Liver (tissue), 3 donors: ENCODE measurements around the gene LZIC.
A peak's percentile ranks its signal among the peaks of the same experiment; 100 is the strongest.

Experiments
- EGR1 ChIP-seq, 2 donors: IDR thresholded peaks; 2 replicates each; pipeline ENCODE4 v1.6.1; 2016 to 2018; ENCODE audit warnings: antibody characterized with exemption in 2 of 2, low read depth in 2 of 2
- FOXA1 ChIP-seq: IDR thresholded peaks from 2 replicates; pipeline ENCODE4 v1.6.1; 2016; ENCODE audit warnings: antibody characterized with exemption
- GABPA ChIP-seq, 2 donors: IDR thresholded peaks in 1 of 2; conservative IDR thresholded peaks in 1 of 2; 2 replicates each; pipeline ENCODE4 v1.6.1; 2016; ENCODE audit warnings: antibody characterized with exemption in 2 of 2, mild to moderate bottlenecking in 1 of 2, moderate library complexity in 1 of 2
- RAD21 ChIP-seq, 2 donors: IDR thresholded peaks; 2 replicates each; pipeline ENCODE4 v1.6.1; 2016; ENCODE audit warnings: antibody characterized with exemption in 2 of 2, mild to moderate bottlenecking in 2 of 2
- RXRA ChIP-seq, 2 donors: IDR thresholded peaks; 2 replicates each; pipeline ENCODE4 v1.6.1; 2017 to 2018; ENCODE audit warnings: antibody characterized with exemption in 2 of 2, mild to moderate bottlenecking in 1 of 2
- YY1 ChIP-seq: IDR thresholded peaks from 2 replicates; pipeline ENCODE4 v1.6.1; 2016; ENCODE audit warnings: antibody characterized with exemption, mild to moderate bottlenecking
- TF ChIP-seq, protein P1 (sequence below): fragments of 150-350 bp; IDR thresholded peaks from 2 replicates; pipeline ENCODE4 v1.5.1; 2017; ENCODE audit warnings: improper control_type of control experiment, low read depth, low read length; ENCODE audit not compliant: missing input control
- donor health status: healthy.
- donor health status: healthy.

DNA sequence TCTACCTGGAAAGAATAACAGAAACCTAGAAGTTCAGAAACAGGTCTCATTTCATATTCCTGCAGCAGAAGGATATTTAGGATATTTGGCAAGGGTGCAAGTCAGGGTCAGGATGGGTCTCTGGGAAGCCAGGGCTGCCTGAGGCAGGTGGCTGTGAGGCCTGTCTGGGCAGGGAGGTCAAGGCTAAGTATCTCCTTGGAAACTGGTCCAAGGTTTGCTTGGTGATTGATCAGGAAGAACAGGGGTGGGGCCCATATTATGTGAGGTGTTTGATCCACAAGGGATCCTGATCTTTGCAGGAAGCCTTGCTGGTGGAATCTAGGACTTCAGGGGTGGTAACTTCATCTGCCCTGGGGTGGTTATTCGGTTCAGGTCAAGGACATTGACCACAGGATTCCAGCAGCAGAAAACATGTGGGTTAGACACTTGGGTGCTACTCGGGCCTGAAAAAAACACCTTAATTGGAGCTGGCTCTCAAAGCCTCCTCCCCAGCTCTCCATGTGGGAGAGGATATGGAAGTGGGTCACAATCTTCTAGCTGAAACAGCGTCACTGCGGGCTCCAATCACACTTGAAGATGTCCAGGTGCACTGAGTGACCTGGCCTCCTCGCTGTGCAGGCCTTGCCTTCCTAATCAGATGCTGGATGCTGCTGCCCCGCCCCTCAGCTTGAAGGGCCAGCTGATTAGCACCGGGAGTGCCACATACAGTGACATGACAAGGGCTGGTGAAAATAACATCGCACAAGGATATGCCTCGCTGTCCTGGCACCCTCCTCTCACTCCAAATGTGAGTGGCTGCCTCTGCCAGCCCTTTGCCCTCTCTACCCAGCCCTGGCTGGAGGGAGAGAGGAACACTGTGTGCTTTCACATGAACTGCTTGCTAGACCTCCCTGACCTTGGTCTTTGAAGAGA, 41.8 kb downstream of the LZIC start:
- TF ChIP-seq, protein P1, sequence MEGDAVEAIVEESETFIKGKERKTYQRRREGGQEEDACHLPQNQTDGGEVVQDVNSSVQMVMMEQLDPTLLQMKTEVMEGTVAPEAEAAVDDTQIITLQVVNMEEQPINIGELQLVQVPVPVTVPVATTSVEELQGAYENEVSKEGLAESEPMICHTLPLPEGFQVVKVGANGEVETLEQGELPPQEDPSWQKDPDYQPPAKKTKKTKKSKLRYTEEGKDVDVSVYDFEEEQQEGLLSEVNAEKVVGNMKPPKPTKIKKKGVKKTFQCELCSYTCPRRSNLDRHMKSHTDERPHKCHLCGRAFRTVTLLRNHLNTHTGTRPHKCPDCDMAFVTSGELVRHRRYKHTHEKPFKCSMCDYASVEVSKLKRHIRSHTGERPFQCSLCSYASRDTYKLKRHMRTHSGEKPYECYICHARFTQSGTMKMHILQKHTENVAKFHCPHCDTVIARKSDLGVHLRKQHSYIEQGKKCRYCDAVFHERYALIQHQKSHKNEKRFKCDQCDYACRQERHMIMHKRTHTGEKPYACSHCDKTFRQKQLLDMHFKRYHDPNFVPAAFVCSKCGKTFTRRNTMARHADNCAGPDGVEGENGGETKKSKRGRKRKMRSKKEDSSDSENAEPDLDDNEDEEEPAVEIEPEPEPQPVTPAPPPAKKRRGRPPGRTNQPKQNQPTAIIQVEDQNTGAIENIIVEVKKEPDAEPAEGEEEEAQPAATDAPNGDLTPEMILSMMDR = no peak
- no peak for TF ChIP-seq YY1
- no peak for TF ChIP-seq EGR1 (IDR thresholded peaks at IDR 0.05; ENCODE audit: low read depth in 2 of 2)
- TF ChIP-seq RXRA (IDR thresholded peaks at IDR 0.05) = peak in 1 of 2 donors; percentile 54
- TF ChIP-seq RAD21 (IDR thresholded peaks at IDR 0.05) = no peak
- no peak for TF ChIP-seq GABPA (IDR thresholded peaks at IDR 0.05 in 1 of 2, conservative IDR thresholded peaks at IDR 0.05 in 1 of 2)
- TF ChIP-seq FOXA1 = no peak
